GM13976 (cell line): ENCODE data around the gene ZDHHC22.

Source experiments
- DNase-seq: peaks from one replicate; pipeline ENCODE4 v3.0.0; 2012; ENCODE audit warnings: low spot score
- CTCF ChIP-seq: IDR thresholded peaks from 2 replicates; pipeline ENCODE4 v1.5.1; 2012; ENCODE audit warnings: borderline replicate concordance, mild to moderate bottlenecking; ENCODE audit not compliant: insufficient read depth; ENCODE audit errors: extremely low read depth, missing control alignments, control extremely low read depth
- in situ Hi-C: fragments of 300-500 bp; cut with MboI; formaldehyde crosslinking; loops from one replicate; pipeline ENCODE4 v1.12.0; 2022; ENCODE audit warnings: low sequenced_read_pairs, mixed read lengths, inconsistent platforms; ENCODE audit not compliant: unreplicated experiment

ZDHHC22 gene

DNA sequence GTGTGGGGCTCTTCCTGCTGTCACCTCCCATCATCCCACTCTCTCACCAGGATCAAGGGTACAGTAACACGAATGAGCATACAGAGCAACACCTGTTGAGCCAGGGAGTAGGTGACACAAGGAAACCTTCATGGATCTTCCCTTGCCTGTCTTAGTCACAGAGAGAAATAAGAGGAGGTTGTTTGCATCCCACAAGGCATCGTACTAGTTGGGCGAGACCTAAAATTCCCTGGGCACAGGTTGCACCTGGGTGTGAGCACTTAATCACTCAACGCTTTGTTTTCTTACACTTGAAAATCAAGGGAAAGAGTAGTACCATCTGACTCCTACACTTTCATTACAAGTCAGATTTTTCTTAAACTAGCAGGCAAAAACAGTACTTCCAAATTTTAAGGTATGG is 27.0 kb downstream of the ZDHHC22 start:
- DNase-seq: no peak
- in situ Hi-C loops: no loop called here
- no peak for TF ChIP-seq CTCF

GRCh38 chr14:77113644-77114043 is 27.9 kb downstream of the ZDHHC22 start:
- in situ Hi-C loops: no loop called here
- no peak for DNase-seq

GRCh38 chr14:77111021-77111420 is 30.6 kb downstream of the ZDHHC22 start:
- in situ Hi-C loops: no loop called here

More at GRCh38 chr14:77113644-77114043, 27.9 kb downstream of the ZDHHC22 start:
- TF ChIP-seq CTCF: no peak

GRCh38 chr14:77110286-77110685 is 31.3 kb downstream of the ZDHHC22 start:
- in situ Hi-C loops: no loop called here
- TF ChIP-seq CTCF: no peak

More at GRCh38 chr14:77111021-77111420, 30.6 kb downstream of the ZDHHC22 start:
- DNase-seq: no peak
- TF ChIP-seq CTCF: no peak

GRCh38 chr14:77109656-77110055 is 31.9 kb downstream of the ZDHHC22 start:
- DNase-seq: no peak
- TF ChIP-seq CTCF: no peak
- in situ Hi-C loops: no loop called here

More at GRCh38 chr14:77110286-77110685, 31.3 kb downstream of the ZDHHC22 start:
- DNase-seq: no peak

DNA sequence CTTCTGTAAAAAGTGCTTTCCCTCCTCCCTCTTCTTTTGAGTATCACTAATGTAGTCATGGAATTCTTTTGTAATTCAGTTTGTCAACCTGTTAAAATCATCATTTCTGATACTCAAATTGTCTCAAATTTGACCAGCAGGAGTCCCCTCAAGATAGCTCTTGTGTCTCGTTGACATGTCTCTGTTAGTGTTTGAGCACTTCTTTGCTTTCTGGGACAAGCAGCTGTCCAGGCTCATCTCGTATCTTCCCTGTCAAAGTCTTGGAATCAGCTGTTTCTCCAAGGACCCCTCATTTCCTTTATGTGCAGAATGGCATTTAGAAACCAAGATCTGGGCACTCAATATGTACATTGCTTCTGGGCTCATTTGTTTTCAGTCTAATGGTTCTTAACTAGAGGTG is 32.8 kb downstream of the ZDHHC22 start:
- peak; percentile 6 for TF ChIP-seq CTCF
- DNase-seq: no peak
- in situ Hi-C loops: no loop called here

GRCh38 chr14:77107228-77107627 is 34.4 kb downstream of the ZDHHC22 start:
- in situ Hi-C loops: no loop called here
- no peak for TF ChIP-seq CTCF
- no peak for DNase-seq
